Putamen (tissue), 1 donor: ENCODE measurements around the gene POLE3.
"Not testable (repeated sequence)": the region's sequence is repeated elsewhere in the genome, so short reads cannot be mapped to it uniquely, and the experiment has no call there.

Source experiments
- DNase-seq: peaks from one replicate; pipeline ENCODE4 v3.0.0-alpha.2; 2016; ENCODE audit warnings: low spot score

Gene POLE3

DNA sequence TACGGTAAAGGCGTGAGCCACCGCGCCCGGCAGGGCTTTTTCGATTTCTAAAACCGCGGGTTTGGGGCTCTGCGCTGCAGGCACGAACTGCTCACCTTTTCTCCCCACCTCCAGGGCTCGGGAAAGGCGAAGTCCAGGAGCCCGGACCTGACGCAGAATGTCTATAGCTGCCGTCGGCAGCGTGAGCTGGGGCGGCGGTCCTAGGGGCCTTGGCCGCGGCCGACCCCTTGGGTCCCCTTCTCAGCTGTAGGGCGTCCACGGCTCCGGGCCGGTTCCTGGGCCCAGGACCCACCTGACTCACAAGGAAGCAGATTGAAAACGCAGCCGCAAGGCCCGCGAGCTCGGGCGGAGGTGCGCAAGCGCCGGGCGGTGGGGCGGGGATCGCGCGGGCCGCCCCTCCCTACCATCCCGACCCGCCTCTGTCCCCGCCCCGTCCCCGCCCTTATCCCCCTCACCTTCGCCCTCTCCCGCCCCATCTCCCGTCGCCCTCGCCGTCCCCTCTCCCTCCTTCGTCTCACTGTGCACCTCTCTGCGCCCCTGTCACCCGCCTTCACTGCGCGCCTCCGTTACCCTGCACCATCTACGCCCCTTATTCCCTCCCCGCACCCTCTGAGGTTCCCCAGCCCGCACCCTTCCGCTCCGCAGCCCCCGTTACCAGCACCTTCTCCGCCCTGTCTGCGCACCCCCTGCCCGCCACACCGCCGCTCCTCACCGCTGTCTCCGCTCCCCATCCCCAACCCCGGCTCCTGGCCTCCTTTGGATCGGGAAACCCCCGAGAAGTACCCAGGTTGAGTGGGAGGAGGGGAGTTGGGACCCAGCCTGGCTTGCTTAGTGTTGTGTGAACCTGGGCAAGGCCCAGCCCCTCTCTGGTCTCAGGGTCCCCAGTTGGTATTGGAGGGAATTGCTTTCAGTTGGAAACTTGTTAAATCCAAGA, 33.6 kb downstream of the POLE3 start, which contains the start of gene HDHD3:
Gene HDHD3, minus strand, starts transcription at position 353 of the 934 bp plus-strand sequence. CDS start 2,632 bp downstream, outside the sequence.
- peak; percentile 83 for DNase-seq

DNA sequence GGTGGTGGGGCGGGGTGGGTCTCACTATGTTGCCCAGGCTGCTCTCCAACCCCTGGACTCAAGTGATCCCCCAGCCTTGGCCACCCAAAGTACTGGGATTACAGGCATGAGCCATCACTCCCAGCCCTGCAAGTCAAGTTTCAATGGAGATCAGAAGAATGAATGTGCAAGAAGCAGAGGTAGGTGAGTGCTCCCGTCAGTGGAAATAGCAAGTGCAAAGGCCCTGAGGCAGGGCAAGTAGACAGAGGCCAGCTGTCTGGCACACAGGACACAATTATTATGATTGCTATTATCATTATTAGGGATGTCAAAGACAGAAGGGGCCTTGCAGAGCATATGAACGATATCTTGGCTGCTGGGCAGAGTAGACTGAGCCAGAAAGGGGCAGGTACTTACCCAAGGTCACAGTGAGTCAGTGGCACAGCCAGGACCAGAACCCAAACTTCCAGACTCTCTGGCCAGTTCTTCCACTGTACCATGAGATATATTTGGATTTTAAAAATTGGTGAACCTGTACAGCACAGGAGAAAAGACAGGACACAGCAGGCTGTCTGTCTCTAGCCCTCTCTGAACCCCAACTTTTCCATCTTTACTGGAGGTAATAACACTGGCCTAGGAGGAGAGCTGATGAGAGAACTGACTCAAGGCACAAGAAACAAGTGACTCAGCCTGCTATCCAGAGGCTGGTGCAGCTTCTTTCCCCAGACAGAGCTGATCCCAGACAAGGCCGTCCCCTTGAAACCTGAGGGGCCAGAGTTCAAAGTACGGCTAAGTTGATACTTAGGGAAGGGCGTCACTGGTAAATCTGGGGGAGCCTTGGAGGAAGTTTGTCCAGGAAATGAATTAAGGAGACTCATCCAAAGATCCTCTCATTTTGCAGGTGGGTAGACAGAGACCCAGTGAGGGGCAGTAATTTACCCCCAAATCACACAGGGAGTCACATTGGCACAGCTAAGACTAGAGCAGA, 35.1 kb downstream of the POLE3 start:
- DNase-seq = no peak

DNA sequence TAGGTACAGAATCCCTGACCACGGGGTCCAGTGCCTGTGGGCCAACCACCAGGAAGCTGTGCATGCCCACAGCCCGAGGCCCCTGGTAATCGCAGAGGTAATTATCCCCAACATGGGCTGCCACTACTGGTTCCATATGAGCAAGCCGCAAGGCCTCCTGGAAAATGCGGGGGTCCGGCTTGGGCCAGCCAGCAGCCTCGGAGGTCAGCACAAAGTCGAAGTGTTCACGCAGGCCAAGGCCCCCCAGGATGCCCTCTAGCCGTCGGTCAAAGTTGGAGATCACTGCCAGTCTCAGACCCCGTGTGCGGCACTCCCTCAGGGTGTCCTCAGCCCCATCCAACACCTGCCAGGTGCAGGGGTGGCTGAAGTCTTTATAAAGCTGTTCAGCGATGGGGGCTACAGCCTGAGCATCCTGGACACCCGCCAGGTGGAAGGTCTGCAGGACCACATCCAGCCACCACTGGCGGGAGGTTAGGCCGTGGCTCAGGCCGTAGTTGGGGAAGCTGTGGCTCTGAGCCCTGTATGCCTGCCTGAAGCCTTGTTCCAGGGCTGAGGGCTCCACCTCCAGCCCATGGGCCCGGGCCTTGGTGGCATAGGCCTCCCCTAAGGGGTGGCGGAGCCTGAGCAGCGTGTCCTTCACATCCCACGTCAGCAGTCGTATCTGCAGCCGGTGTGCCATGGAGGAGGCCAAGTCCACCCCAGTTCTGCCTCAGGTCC, 36.6 kb downstream of the POLE3 start:
- no peak for DNase-seq

DNA sequence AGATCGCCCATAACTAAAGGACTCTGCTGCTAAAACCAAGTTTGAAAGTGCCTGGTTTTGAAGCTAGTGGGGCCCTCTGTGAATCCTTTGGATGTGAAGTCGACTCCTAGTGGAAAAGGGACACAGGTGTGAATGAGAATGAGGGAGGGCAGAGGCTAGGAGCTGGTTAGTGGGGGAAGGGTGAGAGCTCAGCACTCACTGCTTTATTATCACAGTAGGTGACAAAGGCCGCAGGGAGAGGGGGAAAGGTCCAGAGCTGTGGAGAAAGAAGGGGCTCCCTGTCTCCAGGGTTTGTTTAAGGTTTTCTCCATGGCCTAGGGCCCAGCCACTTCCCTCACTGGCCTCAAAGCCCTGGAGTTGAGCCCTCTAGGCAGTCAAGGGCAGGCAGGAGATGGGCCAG, 37.2 kb downstream of the POLE3 start:
- no peak for DNase-seq

DNA sequence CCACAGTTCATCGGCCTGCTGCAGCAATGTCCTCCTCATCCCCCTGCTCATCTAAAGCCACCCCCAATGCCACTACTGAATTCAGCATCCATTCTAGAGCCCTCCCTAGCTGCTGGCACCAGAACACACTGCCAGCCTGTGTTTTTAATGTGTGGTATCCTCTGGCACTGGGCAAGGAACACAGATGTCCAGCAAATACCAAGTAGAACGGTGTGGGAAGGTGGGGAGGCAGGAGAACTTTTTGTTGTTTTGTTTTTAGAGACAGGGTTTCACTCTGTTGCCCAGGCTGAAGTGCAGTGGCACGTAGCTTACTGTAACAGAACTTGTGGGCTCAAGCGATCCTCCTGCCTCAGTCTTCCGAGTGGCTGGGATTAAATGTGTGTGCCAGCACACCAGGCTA, 38.4 kb downstream of the POLE3 start:
- DNase-seq = no peak

DNA sequence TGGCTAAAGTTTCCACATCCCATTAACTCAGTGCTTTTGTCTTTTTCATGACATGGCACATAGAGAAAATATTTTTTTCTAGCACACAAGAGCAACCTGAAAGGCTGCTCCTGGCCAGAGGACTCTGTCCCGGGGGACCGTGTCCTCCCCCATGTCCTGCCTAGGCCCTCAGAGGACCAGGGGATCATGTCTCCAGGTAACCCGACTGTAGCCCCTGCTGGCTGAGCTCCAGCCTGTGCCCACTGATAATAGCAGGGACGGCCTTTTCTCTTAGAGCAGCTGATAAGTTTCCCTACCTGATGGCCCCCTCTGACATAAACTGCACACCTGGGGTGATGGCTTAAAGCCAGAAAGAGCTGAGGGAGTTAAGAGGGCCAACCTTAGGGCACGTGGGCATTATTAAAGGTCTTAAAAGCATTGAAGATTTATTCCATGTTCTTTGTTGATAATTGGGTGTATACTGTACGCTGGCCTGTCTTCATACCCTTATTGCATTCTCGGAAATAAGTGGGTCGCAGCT, 39.6 kb downstream of the POLE3 start:
- DNase-seq = no peak

DNA sequence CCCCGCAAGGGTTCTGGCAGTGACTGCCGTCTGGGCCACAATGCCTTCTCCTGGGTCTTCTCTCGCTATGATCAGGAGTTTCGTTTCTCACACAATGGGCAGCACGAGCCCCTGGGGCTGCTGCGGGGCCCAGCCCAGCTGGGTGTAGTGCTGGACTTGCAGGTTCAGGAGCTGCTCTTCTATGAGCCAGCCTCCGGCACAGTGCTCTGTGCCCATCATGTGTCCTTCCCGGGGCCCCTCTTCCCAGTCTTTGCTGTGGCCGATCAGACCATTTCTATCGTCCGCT, 40.7 kb downstream of the POLE3 start:
- DNase-seq = no peak

DNA sequence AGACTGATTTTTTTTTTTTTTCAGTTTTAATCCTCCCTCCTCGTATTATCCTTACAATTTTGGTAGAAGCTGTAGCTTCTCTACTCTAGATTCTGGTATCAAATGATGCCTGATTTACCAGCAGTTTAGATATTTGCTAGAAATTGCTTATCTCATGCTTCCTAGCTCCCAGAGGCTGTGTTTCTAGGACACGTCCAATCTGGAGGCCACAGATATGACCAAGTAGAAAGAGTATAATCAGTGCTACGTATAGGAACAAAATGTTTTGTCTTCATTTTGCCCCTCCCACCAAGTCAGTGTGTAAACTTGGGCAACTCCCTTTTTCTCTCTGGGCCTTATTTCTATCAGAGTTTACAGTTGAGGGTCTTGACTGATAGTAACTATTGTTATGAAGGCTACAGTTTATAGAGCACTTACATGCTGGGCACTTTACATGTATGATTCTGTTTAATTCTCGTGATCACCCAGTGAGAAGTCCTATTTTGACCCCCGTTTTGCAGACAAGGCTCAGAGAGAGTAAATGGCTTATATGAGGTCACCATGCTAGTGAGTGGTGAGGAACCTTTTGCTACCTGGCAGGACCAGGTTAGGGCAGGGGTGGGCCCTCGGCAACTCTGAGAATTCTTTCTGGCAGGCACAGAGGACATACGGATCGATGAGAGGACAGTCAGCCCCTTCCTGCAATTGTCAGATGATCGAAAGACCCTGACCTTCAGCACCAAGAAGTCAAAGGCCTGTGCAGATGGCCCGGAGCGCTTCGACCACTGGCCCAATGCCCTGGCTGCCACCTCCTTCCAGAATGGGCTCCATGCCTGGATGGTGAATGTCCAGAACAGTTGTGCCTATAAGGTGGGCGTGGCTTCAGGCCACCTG, 41.3 kb downstream of the POLE3 start:
- no peak for DNase-seq

DNA sequence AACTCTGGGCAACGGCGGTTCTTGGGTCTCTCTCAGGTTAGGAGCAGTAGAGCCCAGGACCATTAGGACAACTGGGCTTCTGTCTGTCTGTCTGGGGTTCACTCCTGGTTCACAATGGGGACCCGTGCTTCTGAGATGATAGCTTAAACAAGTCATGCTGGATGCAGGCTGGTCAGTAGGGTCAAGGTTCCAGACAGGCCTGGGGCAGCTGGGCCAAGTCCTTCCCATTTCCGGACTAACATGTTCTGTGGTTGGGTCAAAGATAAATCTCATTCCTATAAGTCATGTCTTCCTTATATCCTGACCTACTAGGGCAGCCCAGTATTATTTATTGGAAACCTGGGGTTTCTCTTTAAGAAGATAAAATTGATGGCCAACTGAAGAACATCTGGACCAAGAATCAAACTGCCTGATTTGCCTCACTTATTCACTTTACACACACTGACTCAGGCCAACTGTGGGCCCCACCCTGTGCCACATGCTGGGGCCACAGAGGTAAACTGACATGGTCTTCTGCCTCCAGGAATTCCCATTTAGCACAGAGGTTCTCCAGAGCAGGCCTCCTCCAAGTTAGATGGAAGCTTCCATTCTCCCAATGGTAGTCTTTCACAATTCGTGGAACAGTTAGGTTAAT, 42.0 kb downstream of the POLE3 start:
- DNase-seq = no peak

DNA sequence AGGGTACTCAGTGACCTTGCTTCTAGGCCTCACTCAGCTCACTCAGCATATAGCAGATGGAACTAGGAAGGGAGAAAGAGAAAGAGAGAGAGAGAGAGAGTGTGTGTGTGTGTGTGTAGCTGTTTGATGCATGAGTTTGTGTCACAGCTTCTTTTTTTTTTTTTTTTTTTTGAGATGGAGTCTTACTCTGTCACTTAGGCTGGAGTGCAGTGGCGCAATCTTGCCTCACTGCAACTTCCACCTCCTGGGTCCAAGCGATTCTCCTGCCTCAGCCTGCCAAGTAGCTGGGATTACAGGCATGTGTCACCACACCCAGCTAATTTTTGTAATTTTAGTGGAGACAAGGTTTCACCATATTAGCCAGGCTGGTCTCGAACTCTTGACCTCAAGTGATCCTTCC, 44.8 kb downstream of the POLE3 start:
- not testable (repeated sequence) for DNase-seq

DNA sequence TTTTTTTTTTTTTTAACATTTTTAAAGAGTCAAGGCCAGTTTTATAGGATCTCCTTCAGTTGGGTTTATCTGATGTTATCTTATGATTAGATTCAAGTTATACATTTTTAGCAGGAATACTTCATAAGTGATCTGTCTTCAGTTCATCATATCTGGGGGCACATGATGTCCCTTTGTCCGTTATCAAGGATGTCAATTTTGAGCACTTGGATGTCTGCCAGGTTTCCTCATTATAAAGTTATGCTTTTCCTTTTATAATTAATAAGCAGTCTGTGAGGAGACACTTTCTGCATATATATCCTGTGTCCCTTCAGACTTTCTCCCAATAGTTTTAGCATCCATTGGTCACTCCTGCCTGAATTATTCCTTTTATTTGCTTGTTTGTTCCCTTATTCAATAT, 45.5 kb downstream of the POLE3 start:
- DNase-seq = no peak

DNA sequence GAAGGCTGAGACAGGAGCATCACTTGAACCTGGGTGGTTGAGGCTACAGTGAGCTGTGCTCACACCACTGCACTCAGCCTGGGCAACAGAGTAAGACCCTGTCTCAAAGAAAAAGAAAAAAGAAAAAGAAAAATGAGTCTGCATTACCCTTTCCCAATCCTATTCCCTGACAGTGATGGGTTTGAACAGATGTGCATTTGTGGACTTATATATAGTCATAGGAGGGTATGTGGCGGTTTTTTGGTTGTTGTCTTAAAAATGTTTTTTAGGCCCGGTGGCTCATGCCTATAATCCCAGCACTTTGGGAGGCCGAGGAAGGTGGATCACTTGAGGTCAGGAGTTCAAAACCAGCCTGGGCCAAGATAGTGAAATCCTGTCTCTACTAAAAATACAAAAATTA, 47.1 kb downstream of the POLE3 start:
- no peak for DNase-seq

DNA sequence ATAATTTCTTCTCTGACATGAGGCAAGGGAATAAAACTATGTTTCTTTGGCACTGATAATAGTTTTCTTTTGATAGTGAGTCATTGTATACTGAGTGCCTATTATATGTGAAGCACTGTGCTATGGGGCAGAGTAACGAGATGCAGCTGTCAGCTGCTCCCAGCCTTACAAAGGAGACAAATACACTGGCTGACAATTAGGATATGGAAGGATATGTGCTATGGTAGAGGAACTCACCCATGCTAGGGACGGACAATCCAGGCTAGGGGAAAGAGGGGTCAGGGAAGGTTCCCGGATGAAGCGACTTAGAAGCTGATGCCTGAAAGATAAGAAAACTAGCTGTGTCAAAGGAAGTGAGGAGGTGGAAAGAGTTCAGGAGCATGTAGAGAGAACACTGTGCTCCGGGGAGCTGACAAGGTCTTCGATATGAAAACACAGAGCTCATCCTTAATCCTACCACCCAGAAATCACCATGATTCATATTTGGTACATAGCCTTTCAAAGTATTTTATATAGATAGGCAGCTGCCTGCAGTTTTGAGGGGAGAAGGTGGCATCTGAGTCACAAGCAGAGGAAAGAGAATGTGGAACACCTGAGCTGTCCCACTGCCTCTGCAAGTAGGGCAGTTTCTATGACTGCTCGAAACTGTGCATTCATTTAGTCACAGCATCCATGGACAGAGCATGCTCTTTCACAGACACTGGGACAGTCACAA, 49.0 kb downstream of the POLE3 start:
- peak; percentile 77 for DNase-seq

DNA sequence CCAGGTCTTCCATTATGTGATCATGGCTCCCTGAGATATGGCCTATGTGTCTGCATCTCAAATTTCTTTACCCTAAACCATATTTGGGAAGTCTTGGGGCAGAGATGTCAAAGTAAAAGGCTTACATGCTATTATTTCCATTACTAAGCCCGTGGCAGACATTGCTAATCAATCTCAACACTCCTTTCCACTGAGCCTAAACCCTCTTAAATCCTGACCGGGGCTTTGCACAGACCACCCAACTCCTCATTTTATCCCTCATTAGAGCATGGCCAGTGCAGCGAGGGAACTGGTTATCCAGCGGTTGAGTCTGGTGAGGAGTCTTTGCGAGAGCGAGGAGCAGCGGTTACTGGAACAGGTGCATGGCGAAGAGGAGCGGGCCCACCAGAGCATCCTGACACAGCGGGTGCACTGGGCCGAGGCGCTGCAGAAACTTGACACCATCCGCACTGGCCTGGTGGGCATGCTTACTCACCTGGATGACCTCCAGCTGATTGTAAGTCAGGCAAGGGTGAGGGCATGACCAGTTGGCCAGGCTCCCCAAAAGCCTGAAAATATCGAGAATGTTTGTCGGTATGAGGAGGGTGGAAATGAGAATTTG, 50.1 kb downstream of the POLE3 start:
- no peak for DNase-seq

DNA sequence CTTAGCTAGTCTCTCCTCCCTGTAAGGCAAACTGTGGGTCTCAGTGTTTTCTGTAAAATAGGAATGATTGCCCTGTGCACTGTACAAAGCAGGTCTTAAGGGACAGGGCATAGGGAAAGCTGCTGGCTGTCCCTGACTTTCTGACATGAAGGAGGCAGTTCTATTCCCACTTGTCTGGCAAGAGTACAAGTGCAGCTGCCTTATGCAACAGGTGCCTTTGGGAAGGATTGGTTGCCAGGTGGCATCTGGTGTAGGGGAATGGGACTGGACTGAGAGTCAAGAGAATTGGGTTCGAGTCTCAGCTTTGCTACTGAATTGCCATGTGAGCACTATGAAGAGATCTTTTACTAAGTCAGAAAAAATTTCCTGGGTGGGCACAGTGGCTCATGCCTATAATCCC, 51.1 kb downstream of the POLE3 start:
- no peak for DNase-seq
